Spleen (tissue), 7 donors: ENCODE results near the gene MYO15A.

Experiments used
- POLR2AphosphoS5 ChIP-seq, 3 donors: sonication (generic); formaldehyde crosslinking; IDR thresholded peaks; one replicate each; pipeline ENCODE4 v1.5.1; 2017; ENCODE audit warnings: antibody characterized with exemption in 3 of 3
- TF ChIP-seq, protein P1 (sequence below), 11 experiments: fragments of 200-600 bp in 7 of 11; fragments of 450-650 bp in 4 of 11; sonication (generic) in 4 of 11; IDR thresholded peaks in 8 of 11; conservative IDR thresholded peaks in 3 of 11; 1 replicate in 7 of 11; 2 replicates in 4 of 11; pipeline versions ENCODE4 v1.4.0 to v1.8.0; 2016 to 2021; ENCODE audit warnings: antibody characterized with exemption in 11 of 11, inconsistent platforms in 4 of 11, mild to moderate bottlenecking in 1 of 11
- donor health status: DM: no; HTN: no; CAD: no; lungs with moderate emphysema.
- donor health status: DM: no; HTN: no; CAD: no.
- donor health status: DM: no; HTN: no; CAD: no.

DNA sequence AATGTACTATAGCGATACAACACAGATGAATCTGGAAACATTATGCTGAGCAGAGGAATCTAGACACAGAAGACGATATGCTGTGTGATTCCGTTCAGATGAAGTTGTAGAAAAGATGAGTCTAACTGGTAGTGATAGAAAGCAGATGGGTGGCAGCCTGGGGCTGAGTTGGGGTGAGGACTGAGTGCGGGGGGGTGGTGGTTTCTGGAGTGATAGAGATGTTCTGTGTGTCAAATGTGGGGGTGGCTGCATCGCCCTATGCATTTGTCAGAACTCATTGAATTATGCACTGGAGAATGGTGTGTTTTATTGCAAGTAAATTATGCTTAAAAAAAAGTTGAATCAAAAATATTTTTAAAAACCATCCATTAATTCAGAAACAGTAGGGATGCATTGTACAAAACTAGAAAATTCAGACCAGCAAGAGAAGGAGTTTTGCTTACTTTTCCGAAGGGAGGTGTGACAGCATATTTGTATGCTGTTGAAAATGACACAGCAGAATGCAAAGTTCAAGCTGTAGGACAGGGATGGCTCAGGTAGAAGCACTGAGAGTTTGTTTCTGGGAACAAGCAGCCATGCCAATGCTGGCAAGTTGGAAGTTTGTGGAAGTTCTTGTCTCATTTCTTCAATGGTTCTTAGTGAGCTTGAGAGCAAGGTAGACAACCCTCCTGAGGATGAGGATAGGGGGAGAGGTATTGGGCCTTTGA, 33.8 kb upstream of the MYO15A start:
- TF ChIP-seq, protein P1, sequence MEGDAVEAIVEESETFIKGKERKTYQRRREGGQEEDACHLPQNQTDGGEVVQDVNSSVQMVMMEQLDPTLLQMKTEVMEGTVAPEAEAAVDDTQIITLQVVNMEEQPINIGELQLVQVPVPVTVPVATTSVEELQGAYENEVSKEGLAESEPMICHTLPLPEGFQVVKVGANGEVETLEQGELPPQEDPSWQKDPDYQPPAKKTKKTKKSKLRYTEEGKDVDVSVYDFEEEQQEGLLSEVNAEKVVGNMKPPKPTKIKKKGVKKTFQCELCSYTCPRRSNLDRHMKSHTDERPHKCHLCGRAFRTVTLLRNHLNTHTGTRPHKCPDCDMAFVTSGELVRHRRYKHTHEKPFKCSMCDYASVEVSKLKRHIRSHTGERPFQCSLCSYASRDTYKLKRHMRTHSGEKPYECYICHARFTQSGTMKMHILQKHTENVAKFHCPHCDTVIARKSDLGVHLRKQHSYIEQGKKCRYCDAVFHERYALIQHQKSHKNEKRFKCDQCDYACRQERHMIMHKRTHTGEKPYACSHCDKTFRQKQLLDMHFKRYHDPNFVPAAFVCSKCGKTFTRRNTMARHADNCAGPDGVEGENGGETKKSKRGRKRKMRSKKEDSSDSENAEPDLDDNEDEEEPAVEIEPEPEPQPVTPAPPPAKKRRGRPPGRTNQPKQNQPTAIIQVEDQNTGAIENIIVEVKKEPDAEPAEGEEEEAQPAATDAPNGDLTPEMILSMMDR (IDR thresholded peaks at IDR 0.05 in 8 of 11, conservative IDR thresholded peaks at IDR 0.05 in 3 of 11) = no peak
- TF ChIP-seq POLR2AphosphoS5 (IDR thresholded peaks at IDR 0.05) = no peak
